Measurements from ENCODE around the gene SSC5D. TPM values are rescaled to one million over a fixed set of nuclear protein-coding genes. Genes with fewer than 3 reads are reported as not detected.

SSC5D gene
- total RNA-seq, 1 donor from 2014 or later = 34.5 TPM

DNA sequence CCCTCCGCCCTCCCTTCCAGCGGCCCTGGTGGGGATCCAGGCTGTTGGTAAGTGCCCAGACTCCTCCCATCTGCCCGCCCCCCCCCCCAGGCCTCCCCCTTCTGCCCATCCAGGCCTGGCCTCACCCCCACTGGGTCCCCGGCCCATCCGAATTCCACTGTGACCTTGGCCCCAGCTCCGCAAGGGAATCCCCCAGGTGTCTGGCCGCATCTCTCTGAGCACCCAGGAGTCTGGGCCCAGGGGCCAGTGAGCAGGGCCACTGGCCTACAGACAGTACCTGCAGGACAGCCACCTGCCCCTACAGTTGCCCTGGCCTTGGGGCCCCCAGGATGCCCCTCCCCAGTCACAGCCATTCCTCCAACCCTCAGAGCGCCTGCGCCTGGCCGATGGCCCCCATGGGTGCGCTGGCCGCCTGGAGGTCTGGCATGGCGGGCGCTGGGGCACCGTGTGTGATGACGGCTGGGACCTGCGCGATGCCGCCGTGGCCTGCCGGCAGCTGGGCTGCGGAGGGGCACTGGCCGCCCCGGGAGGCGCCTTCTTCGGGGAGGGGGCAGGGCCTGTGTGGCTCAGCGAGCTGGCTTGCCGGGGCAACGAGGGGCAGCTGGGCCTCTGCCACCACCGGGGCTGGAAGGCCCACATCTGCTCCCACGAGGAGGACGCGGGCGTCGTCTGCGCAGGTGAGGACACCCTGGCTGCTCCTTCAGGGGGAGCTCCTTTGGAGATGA is 912 bp downstream of the SSC5D start:
- Mint-ChIP-seq H3K27me3 (ENCODE audit: low read depth) (no peaks in the 10 kb centered on the region), H3K36me3 (ENCODE audit: low read depth) (peaks cover 1% of the 10 kb centered on the region), H3K27ac (ENCODE audit: unreplicated experiment) (no peak overlapping the region), H3K9me3 (ENCODE audit: low read depth) (no peaks in the 10 kb centered on the region), H3K4me3 (ENCODE audit: unreplicated experiment) (no peak overlapping the region), H3K4me1 (ENCODE audit: low read depth) (peaks cover 36% of the 10 kb centered on the region)
- DNase-seq (ENCODE audit: low spot score) = no peak
- TF ChIP-seq, protein P1, sequence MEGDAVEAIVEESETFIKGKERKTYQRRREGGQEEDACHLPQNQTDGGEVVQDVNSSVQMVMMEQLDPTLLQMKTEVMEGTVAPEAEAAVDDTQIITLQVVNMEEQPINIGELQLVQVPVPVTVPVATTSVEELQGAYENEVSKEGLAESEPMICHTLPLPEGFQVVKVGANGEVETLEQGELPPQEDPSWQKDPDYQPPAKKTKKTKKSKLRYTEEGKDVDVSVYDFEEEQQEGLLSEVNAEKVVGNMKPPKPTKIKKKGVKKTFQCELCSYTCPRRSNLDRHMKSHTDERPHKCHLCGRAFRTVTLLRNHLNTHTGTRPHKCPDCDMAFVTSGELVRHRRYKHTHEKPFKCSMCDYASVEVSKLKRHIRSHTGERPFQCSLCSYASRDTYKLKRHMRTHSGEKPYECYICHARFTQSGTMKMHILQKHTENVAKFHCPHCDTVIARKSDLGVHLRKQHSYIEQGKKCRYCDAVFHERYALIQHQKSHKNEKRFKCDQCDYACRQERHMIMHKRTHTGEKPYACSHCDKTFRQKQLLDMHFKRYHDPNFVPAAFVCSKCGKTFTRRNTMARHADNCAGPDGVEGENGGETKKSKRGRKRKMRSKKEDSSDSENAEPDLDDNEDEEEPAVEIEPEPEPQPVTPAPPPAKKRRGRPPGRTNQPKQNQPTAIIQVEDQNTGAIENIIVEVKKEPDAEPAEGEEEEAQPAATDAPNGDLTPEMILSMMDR (IDR thresholded peaks at IDR 0.05) = no peak

DNA sequence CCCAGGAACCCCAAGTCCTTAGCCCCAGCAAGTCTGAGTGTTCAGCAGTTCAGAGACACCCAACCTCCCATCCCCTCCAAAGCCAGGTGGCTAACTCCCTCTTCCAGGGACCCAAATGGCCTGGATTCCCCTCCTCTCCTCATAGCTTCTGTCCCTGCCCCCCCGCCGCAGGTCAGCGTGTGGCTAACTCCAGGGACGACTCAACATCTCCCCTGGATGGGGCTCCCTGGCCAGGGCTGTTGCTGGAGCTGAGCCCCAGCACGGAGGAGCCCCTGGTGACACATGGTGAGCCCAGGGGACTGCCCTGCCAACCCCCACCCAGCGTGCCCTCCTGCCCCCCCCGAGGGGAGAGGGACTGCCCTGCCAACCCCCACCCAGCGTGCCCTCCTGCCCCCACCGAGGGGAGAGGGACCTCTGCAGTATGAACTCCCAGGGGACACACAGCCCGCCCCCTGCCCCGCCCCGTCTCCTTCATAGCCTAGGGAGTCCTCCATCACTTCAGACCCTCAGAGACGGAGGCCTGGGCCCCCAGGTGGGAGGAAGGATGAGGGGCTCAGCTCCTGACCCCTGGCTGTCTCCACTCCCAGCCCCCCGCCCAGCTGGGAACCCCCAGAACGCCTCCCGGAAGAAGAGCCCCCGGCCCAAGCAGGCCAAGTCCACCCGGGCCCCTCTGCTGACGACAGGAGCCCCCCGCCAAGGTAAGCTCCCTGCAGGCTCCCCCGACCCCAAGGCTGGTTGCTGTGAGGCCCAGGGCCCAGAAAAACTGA is 1.7 kb downstream of the SSC5D start:
- Mint-ChIP-seq H3K4me3 (ENCODE audit: unreplicated experiment) (no peak overlapping the region), H3K4me1 (ENCODE audit: low read depth) (peaks cover 38% of the 10 kb centered on the region), H3K36me3 (ENCODE audit: low read depth) (peaks cover 1% of the 10 kb centered on the region), H3K27me3 (ENCODE audit: low read depth) (no peaks in the 10 kb centered on the region), H3K9me3 (ENCODE audit: low read depth) (no peaks in the 10 kb centered on the region), H3K27ac (ENCODE audit: unreplicated experiment) (no peak overlapping the region)
- DNase-seq (ENCODE audit: low spot score) = no peak
- TF ChIP-seq, protein P1 (IDR thresholded peaks at IDR 0.05) = no peak

DNA sequence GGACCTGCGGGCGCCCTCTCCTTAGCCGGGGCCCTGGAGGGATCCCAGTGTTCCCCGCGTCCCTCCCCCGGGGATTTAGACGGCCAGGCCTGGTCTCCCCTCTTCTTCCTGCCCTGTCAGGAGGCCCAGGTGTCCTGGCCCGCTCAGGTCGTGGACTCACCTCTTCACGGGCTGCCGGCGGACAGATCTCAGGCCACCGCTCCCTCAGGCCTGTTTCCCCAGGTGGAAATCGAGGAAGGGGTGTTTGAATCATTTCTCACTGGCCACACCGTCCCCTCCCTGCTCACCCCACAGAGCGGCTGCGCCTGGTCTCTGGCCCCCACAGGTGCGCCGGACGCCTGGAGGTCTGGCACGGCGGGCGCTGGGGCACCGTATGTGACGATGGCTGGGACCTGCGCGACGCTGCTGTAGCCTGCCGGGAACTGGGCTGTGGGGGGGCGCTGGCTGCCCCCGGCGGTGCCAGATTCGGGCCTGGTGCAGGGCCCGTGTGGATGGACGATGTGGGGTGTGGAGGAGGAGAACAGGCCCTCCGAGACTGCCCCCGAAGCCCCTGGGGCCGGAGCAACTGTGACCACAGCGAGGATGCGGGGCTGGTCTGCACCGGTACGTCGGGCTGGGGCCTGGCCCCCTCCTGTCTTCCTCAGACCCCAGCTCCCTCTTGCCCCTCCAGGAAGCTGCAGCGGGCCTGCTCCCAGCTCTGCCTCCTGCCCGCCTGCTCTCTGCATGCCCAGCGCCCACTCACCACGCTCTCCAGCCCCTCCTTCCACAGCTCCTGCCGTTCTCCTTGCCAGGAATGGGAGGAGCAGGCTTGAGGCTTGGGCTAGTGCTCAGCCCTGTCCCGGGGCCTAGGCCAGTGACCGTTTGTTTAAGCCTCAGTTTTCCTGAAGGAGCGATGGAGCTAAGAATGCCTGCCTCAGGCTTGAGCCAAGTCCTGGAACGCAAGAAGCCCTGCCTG is 2.5 kb downstream of the SSC5D start:
- Mint-ChIP-seq H3K27me3 (ENCODE audit: low read depth) (no peaks in the 10 kb centered on the region), H3K36me3 (ENCODE audit: low read depth) (peaks cover 1% of the 10 kb centered on the region), H3K9me3 (ENCODE audit: low read depth) (no peaks in the 10 kb centered on the region), H3K4me3 (ENCODE audit: unreplicated experiment) (no peak overlapping the region), H3K4me1 (ENCODE audit: low read depth) (peaks cover 32% of the 10 kb centered on the region), H3K27ac (ENCODE audit: unreplicated experiment) (no peak overlapping the region)
- no peak for DNase-seq (ENCODE audit: low spot score)
- TF ChIP-seq, protein P1 (IDR thresholded peaks at IDR 0.05) = no peak

DNA sequence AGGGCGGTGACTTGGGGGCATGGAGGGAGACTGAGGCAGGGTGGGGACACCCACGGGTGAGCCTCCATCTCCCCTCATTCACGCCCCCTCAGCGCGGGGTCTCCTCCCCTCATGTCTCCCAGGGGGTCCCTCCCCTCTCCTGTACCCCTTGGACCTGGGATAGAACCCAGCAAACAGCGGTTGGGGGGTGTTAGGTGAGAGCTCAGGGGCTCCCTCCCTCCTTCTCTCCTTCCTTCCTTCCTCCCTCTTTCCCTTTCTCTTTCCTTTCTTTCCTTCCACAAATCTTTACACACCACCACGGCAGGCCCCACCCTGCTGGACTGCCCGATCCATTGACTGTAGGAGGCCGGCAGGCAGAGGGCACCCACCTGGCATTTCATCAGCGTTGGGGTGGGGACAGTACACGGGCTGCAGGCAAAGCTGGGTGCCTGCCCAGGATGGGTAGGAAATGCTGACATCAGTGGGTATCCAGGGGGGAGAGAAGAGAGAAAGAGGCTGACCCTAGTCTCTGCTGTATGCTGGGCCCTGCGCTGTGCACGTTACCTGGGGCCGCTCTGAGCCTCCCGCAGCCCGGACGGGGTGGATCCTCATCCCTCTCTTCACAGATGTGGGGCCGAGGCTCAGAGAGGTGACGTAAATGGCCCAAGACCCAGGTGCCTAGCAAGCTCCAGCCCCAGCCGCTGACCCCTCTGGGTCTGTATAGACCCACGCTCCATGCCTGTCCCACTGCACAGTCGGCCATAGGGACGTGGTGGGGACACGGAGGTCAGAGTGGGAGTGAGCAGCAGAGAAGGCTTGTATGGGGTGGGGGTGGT is 3.5 kb downstream of the SSC5D start:
- Mint-ChIP-seq H3K9me3 (ENCODE audit: low read depth) (no peaks in the 10 kb centered on the region), H3K4me1 (ENCODE audit: low read depth) (peaks cover 25% of the 10 kb centered on the region), H3K36me3 (ENCODE audit: low read depth) (peaks cover 1% of the 10 kb centered on the region), H3K4me3 (ENCODE audit: unreplicated experiment) (no peak overlapping the region), H3K27me3 (ENCODE audit: low read depth) (no peaks in the 10 kb centered on the region), H3K27ac (ENCODE audit: unreplicated experiment) (peak overlapping the region; percentile 54)
- no peak for DNase-seq (ENCODE audit: low spot score)
- TF ChIP-seq, protein P1 (IDR thresholded peaks at IDR 0.05) = no peak

Data from chondrocyte (in vitro differentiated cells).